Panc1 (cell line): ENCODE data around the gene SLC35C1. TPM values are rescaled to one million over a fixed set of nuclear protein-coding genes. Genes with fewer than 3 reads are reported as not detected.

ENCODE experiments used
- ATAC-seq: fragments of 200-7000 bp; cut with Tn5 transposase; 2 replicates; pipeline ENCODE4 v1.9.1; 2020; ENCODE audit warnings: mild to moderate bottlenecking, moderate library complexity
- BruUV-seq: library from RNA; stranded (reverse); fragments of 400-500 nt; replicated peaks from 2 replicates; lab custom pipeline; 2021; lab: Mats Ljungman, UMichigan
- CTCF ChIA-PET: fragments of 300-600 bp; sonication (Branson Sonifier 250); formaldehyde crosslinking; loops from one replicate; lab custom pipeline; 2022; ENCODE audit warnings: antibody characterized with exemption; lab: Charles Lee
- POLR2A ChIA-PET: fragments of 300-600 bp; sonication (Branson Sonifier 250); formaldehyde crosslinking; loops from one replicate; lab custom pipeline; 2022; ENCODE audit warnings: antibody characterized with exemption; lab: Charles Lee
- DNase-seq: peaks from one replicate; pipeline ENCODE4 v3.0.0-alpha.2; 2010; ENCODE audit warnings: low read depth, low spot score
- H3K27ac ChIP-seq: 2 replicates; pipeline ENCODE4 v1.5.1; 2011; ENCODE audit warnings: mild to moderate bottlenecking, low read length, inconsistent platforms
- H3K27me3 ChIP-seq: fragments of 200-500 bp; sonication (Bioruptor generic); 2 replicates; pipeline ENCODE4 v1.6.0; 2014; ENCODE audit warnings: low read length, inconsistent platforms; ENCODE audit not compliant: control insufficient read depth, insufficient read depth
- H3K36me3 ChIP-seq: fragments of 200-500 bp; sonication (Bioruptor generic); 2 replicates; pipeline ENCODE4 v1.5.1; 2014; ENCODE audit warnings: inconsistent platforms, mild to moderate bottlenecking, low read length, moderate library complexity; ENCODE audit not compliant: control insufficient read depth, insufficient read depth
- H3K4me1 ChIP-seq: 2 replicates; pipeline ENCODE4 v1.5.1; 2011; ENCODE audit warnings: inconsistent platforms, mild to moderate bottlenecking, low read length, moderate library complexity; ENCODE audit not compliant: control insufficient read depth, insufficient read depth
- H3K4me3 ChIP-seq, 2 experiments: 2 replicates each; pipeline ENCODE4 v1.5.1; 2011 to 2012; ENCODE audit warnings: low read depth in 2 of 2, low read length in 2 of 2, mild to moderate bottlenecking in 2 of 2, inconsistent platforms in 1 of 2, moderate library complexity in 1 of 2
- H3K9me3 ChIP-seq: fragments of 200-500 bp; sonication (Bioruptor generic); 2 replicates; pipeline ENCODE4 v1.5.1; 2014; ENCODE audit warnings: low read depth, mild to moderate bottlenecking, inconsistent platforms, low read length, moderate library complexity; ENCODE audit not compliant: control insufficient read depth, insufficient read depth
- CTCF ChIP-seq: fragments of 450-650 bp; IDR thresholded peaks from 2 replicates; pipeline ENCODE4 v1.5.1; 2017; ENCODE audit warnings: mild to moderate bottlenecking
- POLR2AphosphoS5 ChIP-seq: IDR thresholded peaks from 2 replicates; pipeline ENCODE4 v1.6.1; 2012; ENCODE audit warnings: mild to moderate bottlenecking, low read depth, low read length, moderate library complexity
- REST ChIP-seq, 2 experiments: IDR thresholded peaks; 2 replicates each; pipeline ENCODE4 v1.6.1; 2011 to 2012; ENCODE audit warnings: low read depth in 2 of 2, control low read depth in 1 of 2, low read length in 1 of 2, mild to moderate bottlenecking in 1 of 2, moderate library complexity in 1 of 2; ENCODE audit not compliant: insufficient read depth in 1 of 2
- SIN3A ChIP-seq: IDR thresholded peaks from 2 replicates; pipeline ENCODE4 v1.6.1; 2012; ENCODE audit warnings: low read depth, mild to moderate bottlenecking, low read length, moderate library complexity, borderline replicate concordance; ENCODE audit not compliant: insufficient read depth
- TCF7L2 ChIP-seq: IDR thresholded peaks from 2 replicates; pipeline ENCODE4 v1.6.1; 2011; ENCODE audit warnings: mild to moderate bottlenecking, low read depth, low read length, inconsistent platforms
- in situ Hi-C: cut with HindIII; loops from 2 replicates; pipeline ENCODE4 v1.10.0; 2016; ENCODE audit warnings: low sequenced_read_pairs, low pct_unique_long_range_greater_than_20kb
- intact Hi-C: fragments of 100-400 bp; cut with micrococcal nuclease; formaldehyde crosslinking; loops from one replicate; pipeline ENCODE4 v1.10.0; 2022; ENCODE audit not compliant: unreplicated experiment
- total RNA-seq: library from RNA; stranded (reverse); gene quantifications from one replicate; pipeline ENCODE4 v1.2.1, GENCODE V29; 2021; ENCODE audit not compliant: unreplicated experiment

The SLC35C1 gene
- total RNA-seq, 1 experiment from 2014 or later: 13.4 TPM

- CTCF ChIA-PET: no interaction called here
- in situ Hi-C loops: no loop called here
- intact Hi-C loops: no loop called here
Measured at GRCh38 chr11:45809456-45810395, 4.8 kb downstream of the SLC35C1 start.

GRCh38 chr11:45810431-45811108, 5.6 kb downstream of the SLC35C1 start:
- POLR2A ChIA-PET: no interaction called here
- Histone ChIP-seq H3K4me1 (peaks cover 21% of the 10 kb centered on the region), H3K27me3 (no peaks in the 10 kb centered on the region), H3K27ac (no peak overlapping the region), H3K9me3 (no peaks in the 10 kb centered on the region), H3K4me3 (no peak overlapping the region), H3K36me3 (no peaks in the 10 kb centered on the region)
- ATAC-seq: no peak
- no peak for TF ChIP-seq SIN3A
- TF ChIP-seq REST (IDR thresholded peaks at IDR 0.05; ENCODE audit: insufficient read depth in 1 of 2, low read depth in 2 of 2, low read length in 1 of 2): no peak
- no peak for TF ChIP-seq TCF7L2
- no peak for TF ChIP-seq POLR2AphosphoS5
- TF ChIP-seq CTCF: no peak
- DNase-seq: no peak
- intact Hi-C loops (no loop called here), in situ Hi-C loops (no loop called here)
- BruUV-seq: no TSS peak
- CTCF ChIA-PET: no interaction called here

More at GRCh38 chr11:45809456-45810395, 4.8 kb downstream of the SLC35C1 start:
- no peak overlapping the region for H3K27ac ChIP-seq
- ATAC-seq (no peak), DNase-seq (no peak)
- peaks cover 22% of the 10 kb centered on the region for H3K4me1 ChIP-seq
- H3K9me3 ChIP-seq: no peaks in the 10 kb centered on the region
- no peaks in the 10 kb centered on the region; the same call in 1 of the 2 replicates for H3K36me3 ChIP-seq
- TF ChIP-seq CTCF (no peak), POLR2AphosphoS5 (no peak), SIN3A (no peak), TCF7L2 (no peak)
- no TSS peak for BruUV-seq
- POLR2A ChIA-PET: no interaction called here
- no peaks in the 10 kb centered on the region for H3K27me3 ChIP-seq
- H3K4me3 ChIP-seq: no peak overlapping the region
